Esophagus muscularis mucosa (tissue), 4 donors: ENCODE results near the gene KRTAP10-3. TPM values are rescaled to one million over a fixed set of nuclear protein-coding genes. Genes with fewer than 3 reads are reported as not detected.

ENCODE experiments used
- DNase-seq: peaks from one replicate; pipeline ENCODE4 v3.0.0-alpha.2; 2017; ENCODE audit errors: extremely low spot score
- H3K27ac ChIP-seq, 4 donors: fragments of 200-600 bp; sonication (generic); replicated peaks in 1 of 4; 1 replicate in 3 of 4; 2 replicates in 1 of 4; pipeline ENCODE4 v1.5.1; 2016 to 2019; ENCODE audit warnings: mild to moderate bottlenecking in 1 of 4
- H3K27me3 ChIP-seq, 4 donors: fragments of 200-600 bp; sonication (generic); one replicate each; pipeline versions ENCODE4 v1.5.1 to v1.6.0; 2016 to 2019
- H3K36me3 ChIP-seq, 4 donors: fragments of 200-600 bp; sonication (generic); one replicate each; pipeline ENCODE4 v1.5.1; 2016 to 2019
- H3K4me1 ChIP-seq, 4 donors: fragments of 200-600 bp; sonication (generic); one replicate each; pipeline ENCODE4 v1.5.1; 2016 to 2019
- H3K4me3 ChIP-seq, 4 donors: fragments of 200-600 bp; sonication (generic); 1 replicate in 2 of 4; 2 replicates in 2 of 4; pipeline ENCODE4 v1.5.1; 2016 to 2019; ENCODE audit warnings: mild to moderate bottlenecking in 4 of 4, moderate library complexity in 1 of 4
- H3K9me3 ChIP-seq, 4 donors: fragments of 200-600 bp; sonication (generic); 1 replicate in 3 of 4; 2 replicates in 1 of 4; pipeline ENCODE4 v1.5.1; 2016 to 2019
- EP300 ChIP-seq: sonication (generic); formaldehyde crosslinking; IDR thresholded peaks from one replicate; pipeline ENCODE4 v1.6.1; 2017; ENCODE audit warnings: antibody characterized with exemption
- POLR2A ChIP-seq: fragments of 450-650 bp; IDR thresholded peaks from one replicate; pipeline ENCODE4 v1.6.1; 2017; ENCODE audit warnings: antibody characterized with exemption, moderate library complexity, mild to moderate bottlenecking, low read depth
- POLR2AphosphoS5 ChIP-seq, 2 donors: sonication (generic); formaldehyde crosslinking; IDR thresholded peaks; one replicate each; pipeline ENCODE4 v1.6.1; 2017; ENCODE audit warnings: antibody characterized with exemption in 2 of 2
- WGBS: methylation state at CpG from one replicate; pipeline ENCODE4 v1.1.5; 2018; 5-methylcytosine and 5-hydroxymethylcytosine counted together
- intact Hi-C: fragments of 100-400 bp; cut with DNase I; formaldehyde crosslinking; loops from one replicate; pipeline ENCODE4 v1.15.1; 2023
- total RNA-seq, 4 donors: library from RNA; depleted of rRNA; stranded (reverse); fragments of >200 nt; gene quantifications; one replicate each; pipeline versions ENCODE4 v1.1.0 to v1.2.1, GENCODE V29; 2016
- TF ChIP-seq, protein P1 (sequence below), 3 experiments: fragments of 200-600 bp in 2 of 3; fragments of 450-650 bp in 1 of 3; sonication (generic) in 2 of 3; IDR thresholded peaks; one replicate each; pipeline ENCODE4 v1.5.1; 2017 to 2019; ENCODE audit warnings: antibody characterized with exemption in 3 of 3, mild to moderate bottlenecking in 2 of 3, moderate library complexity in 1 of 3

The KRTAP10-3 gene
- total RNA-seq, 4 donors from 2014 or later, result not detected

DNA sequence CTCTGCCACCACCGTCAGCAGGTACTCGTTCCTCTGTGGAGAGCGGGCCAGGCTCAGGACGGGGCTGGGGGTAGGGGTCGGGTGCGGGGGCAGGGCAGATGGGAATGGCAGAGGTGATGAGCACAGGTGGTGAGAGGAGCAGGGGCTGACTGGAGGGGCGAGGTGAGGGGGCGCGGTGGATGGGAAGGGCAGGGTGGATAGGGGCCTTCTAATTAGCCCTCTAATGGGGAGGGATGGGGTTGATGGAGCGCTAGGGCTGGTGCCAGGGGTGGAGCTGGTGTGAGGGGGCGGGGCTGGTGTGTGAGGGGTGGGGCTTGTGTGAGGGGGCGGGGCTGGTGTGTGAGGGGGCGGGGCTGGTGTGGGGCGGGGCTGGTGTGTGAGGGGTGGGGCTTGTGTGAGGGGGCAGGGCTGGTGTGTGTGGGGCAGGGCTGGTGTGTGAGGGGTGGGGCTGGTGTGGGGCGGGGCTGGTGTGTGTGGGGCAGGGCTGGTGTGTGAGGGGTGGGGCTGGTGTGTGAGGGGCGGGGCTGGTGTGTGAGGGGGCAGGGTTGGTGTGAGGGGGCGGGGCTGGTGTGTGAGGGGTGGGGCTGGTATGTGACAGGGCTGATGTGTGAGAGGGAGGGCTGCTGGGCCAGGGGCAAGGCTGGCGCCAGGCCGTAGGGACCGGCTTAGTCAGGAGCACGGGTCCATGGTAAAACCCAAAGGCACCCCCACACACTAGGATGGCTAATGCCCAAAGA lies 24.5 kb downstream of the KRTAP10-3 start:
- no peak for DNase-seq
- Histone ChIP-seq H3K4me3 (no peak overlapping the region), H3K4me1 (no peaks in the 10 kb centered on the region), H3K9me3 (no peaks in the 10 kb centered on the region), H3K27ac (no peak overlapping the region), H3K36me3 (no peaks in the 10 kb centered on the region), H3K27me3 (peaks cover 0 to 46% (median 0%) of the 10 kb centered on the region in 4 donors)
- intact Hi-C loops, result no loop called here
- TF ChIP-seq EP300 (no peak), POLR2A (no peak), POLR2AphosphoS5 (IDR thresholded peaks at IDR 0.05) (no peak)
- TF ChIP-seq, protein P1, sequence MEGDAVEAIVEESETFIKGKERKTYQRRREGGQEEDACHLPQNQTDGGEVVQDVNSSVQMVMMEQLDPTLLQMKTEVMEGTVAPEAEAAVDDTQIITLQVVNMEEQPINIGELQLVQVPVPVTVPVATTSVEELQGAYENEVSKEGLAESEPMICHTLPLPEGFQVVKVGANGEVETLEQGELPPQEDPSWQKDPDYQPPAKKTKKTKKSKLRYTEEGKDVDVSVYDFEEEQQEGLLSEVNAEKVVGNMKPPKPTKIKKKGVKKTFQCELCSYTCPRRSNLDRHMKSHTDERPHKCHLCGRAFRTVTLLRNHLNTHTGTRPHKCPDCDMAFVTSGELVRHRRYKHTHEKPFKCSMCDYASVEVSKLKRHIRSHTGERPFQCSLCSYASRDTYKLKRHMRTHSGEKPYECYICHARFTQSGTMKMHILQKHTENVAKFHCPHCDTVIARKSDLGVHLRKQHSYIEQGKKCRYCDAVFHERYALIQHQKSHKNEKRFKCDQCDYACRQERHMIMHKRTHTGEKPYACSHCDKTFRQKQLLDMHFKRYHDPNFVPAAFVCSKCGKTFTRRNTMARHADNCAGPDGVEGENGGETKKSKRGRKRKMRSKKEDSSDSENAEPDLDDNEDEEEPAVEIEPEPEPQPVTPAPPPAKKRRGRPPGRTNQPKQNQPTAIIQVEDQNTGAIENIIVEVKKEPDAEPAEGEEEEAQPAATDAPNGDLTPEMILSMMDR (IDR thresholded peaks at IDR 0.05), result no peak
- WGBS, result 83% methylated on average over 16 of the region's 21 CpGs

DNA sequence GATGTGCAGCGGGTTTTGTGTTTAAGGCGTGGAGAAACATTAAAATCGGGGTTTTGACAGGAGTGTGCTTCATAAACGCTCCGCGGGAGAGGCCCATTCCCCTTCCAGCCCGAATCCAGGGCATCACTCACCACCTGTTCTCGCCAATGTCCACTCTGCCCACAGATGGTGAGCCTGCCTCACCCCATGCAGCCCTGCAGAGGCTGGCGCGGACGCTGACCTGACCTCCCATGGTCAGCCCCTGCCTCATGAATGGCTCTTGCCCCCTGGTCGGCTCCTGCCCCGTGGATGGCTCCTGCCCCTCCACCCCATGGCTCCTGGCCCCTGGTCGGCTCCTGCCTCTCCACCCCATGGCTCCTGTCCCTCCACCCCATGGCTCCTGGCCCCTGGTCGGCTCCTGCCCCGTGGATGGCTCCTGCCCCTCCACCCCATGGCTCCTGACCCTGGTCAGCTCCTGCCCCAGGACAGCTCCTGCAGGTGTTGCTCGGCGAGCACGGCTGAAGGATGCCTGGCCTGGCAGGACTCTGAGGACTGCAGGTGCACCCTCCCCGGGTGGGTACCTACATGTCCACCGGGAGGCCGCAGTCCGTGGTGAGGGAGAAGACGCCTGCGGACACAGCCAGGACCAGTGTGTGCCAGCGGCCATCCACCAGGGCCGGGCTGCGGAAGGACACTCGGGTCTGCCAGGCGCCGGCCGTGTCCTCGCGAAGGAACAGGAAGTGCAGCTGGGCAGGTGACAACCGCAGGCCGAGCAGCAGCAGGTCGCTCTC lies 25.3 kb downstream of the KRTAP10-3 start:
- DNase-seq, result no peak
- H3K27ac ChIP-seq, result no peak overlapping the region
- 95% methylated on average over 27 of the region's 37 CpGs for WGBS

DNA sequence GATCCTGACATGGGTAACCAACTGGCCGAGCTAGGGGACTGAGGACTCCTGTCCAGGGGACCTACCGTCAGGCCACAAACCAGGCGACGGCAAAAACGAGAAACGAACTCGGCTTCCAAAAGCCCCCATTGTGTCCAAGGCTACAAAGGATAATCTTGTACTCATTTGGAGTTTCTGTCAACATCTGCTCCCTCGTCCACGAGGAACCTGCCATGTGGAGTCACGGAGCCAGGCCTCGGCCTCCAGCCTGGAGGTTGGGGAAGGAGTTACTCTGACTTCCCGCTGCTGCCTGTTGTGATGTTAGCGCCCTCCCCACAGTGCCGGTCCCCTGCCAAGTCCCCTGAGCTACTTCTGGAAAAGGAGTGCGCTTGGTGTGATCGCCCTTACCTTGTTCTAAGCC lies 25.9 kb downstream of the KRTAP10-3 start:
- Histone ChIP-seq H3K4me1 (no peaks in the 10 kb centered on the region), H3K36me3 (no peaks in the 10 kb centered on the region), H3K27me3 (peaks cover 0 to 49% (median 0%) of the 10 kb centered on the region in 4 donors), H3K9me3 (no peaks in the 10 kb centered on the region), H3K4me3 (no peak overlapping the region), H3K27ac (no peak overlapping the region)
- intact Hi-C loops, result no loop called here
- DNase-seq, result no peak
- TF ChIP-seq, protein P1 (IDR thresholded peaks at IDR 0.05), result no peak
- TF ChIP-seq EP300 (no peak), POLR2A (no peak), POLR2AphosphoS5 (IDR thresholded peaks at IDR 0.05) (no peak)
- 92% methylated on average over 16 of the region's 16 CpGs for WGBS

More for the DNA sequence above, 25.3 kb downstream of the KRTAP10-3 start:
- intact Hi-C loops, result no loop called here
- H3K4me1 ChIP-seq, result no peaks in the 10 kb centered on the region
- H3K36me3 ChIP-seq, result no peaks in the 10 kb centered on the region
- H3K9me3 ChIP-seq, result no peaks in the 10 kb centered on the region
- peaks cover 0 to 43% (median 0%) of the 10 kb centered on the region in 4 donors for H3K27me3 ChIP-seq
- TF ChIP-seq, protein P1 (IDR thresholded peaks at IDR 0.05), result no peak
- TF ChIP-seq POLR2AphosphoS5 (IDR thresholded peaks at IDR 0.05) (no peak), POLR2A (no peak), EP300 (no peak)
- H3K4me3 ChIP-seq, result no peak overlapping the region

DNA sequence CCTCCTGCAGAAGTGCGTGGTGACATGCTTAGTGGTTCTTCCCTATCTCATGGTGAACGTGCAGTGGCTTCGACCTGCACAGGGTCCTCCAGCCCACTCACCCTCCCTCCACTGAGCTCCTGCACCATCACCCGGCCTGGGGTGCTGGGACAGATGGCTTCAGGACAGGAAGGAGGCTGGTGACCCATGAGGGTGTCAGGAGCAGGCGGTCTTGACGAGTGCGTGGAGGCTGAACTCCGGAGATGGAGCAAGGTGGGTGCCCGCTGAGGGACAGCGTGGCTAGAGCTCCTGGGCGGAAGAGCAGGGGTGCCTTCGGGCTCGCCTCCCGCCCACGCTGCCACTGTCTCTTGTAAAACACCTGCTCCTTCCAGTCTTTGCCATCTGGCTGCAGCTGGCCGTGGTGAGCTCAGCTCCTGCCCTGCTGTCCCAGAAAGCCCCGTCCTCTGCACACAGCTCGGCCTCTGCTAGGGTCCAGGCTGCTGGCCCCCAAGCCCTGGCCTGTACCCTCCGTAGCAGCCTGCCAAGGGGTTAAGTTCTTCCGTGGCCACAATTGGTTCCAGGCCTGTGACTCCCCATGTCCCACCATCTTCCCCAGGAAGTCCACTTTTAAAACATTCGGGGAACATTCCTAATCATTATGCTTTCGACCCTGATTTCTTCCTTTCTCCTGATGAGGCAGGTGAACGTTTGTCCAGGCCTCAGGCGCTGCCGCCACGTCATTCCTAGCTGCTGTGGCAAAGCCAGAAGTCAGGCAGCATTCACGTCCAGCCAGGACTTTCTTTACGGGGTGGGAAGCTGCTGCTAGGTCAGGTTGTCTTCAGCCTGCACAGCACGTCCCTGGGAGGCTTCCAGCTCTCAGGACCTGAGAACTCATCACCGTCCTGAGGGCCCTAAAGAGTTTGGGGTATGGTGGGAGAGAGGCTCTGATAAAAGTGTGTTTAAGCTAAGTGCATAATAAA lies 26.7 kb downstream of the KRTAP10-3 start:
- H3K27ac ChIP-seq, result no peak overlapping the region
- no peaks in the 10 kb centered on the region for H3K4me1 ChIP-seq
- TF ChIP-seq EP300 (no peak), POLR2AphosphoS5 (IDR thresholded peaks at IDR 0.05) (no peak), POLR2A (no peak)
- TF ChIP-seq, protein P1 (IDR thresholded peaks at IDR 0.05), result no peak
- intact Hi-C loops, result no loop called here
- no peak overlapping the region for H3K4me3 ChIP-seq
- no peak for DNase-seq
- WGBS, result 80% methylated on average over 30 of the region's 30 CpGs
- peaks cover 0 to 51% (median 0%) of the 10 kb centered on the region in 4 donors for H3K27me3 ChIP-seq
- no peaks in the 10 kb centered on the region for H3K36me3 ChIP-seq
- no peaks in the 10 kb centered on the region for H3K9me3 ChIP-seq
